GM12878 (cell line): Measurements from ENCODE around the gene WDHD1.

Experiments used
- GABPA ChIP-seq: IDR thresholded peaks from 2 replicates; pipeline ENCODE4 v1.6.1; 2014; ENCODE audit warnings: antibody characterized with exemption, low read depth, mild to moderate bottlenecking, inconsistent platforms
- MYC ChIP-seq: IDR thresholded peaks from 2 replicates; pipeline ENCODE4 v1.6.1; 2011; ENCODE audit warnings: mild to moderate bottlenecking, low read length, moderate library complexity, inconsistent platforms; ENCODE audit not compliant: insufficient read depth, insufficient replicate concordance, insufficient read length, severe bottlenecking
- NRF1 ChIP-seq: conservative IDR thresholded peaks from 2 replicates; pipeline ENCODE4 v1.6.1; 2011; ENCODE audit warnings: mild to moderate bottlenecking, low read depth, low read length, improper control_type of control experiment
- ZNF592 ChIP-seq: fragments of 450-650 bp; IDR thresholded peaks from 2 replicates; pipeline ENCODE4 v1.6.1; 2017; ENCODE audit warnings: mild to moderate bottlenecking, moderate library complexity

GRCh38 chr14:55026441-55026792 is 482 bp downstream of the WDHD1 start:
- no peak for TF ChIP-seq MYC
- no peak for TF ChIP-seq GABPA
- no peak for TF ChIP-seq NRF1
- TF ChIP-seq ZNF592, result no peak
